ENCODE results near the gene AKR7A2. TPM values are rescaled to one million over a fixed set of nuclear protein-coding genes. Genes with fewer than 3 reads are reported as not detected.
"Not testable (repeated sequence)": the region's sequence is repeated elsewhere in the genome, so short reads cannot be mapped to it uniquely, and the experiment has no call there.

AKR7A2 gene
- total and polyA plus RNA-seq, 2 experiments from 2014 or later, result 157 to 195 TPM

- H3K27ac ChIP-seq, result no peak overlapping the region
- TF ChIP-seq CTCF (IDR thresholded peaks at IDR 0.05; ENCODE audit: low read depth, low read length), result no peak
- no peaks in the 10 kb centered on the region for H3K4me1 ChIP-seq (ENCODE audit: low read depth)
- H3K4me3 ChIP-seq, result no peak overlapping the region
- no peak for DNase-seq (ENCODE audit: low read depth in 1 of 2, low spot score in 1 of 2)
- no peaks in the 10 kb centered on the region for H3K36me3 ChIP-seq
- H3K9me3 ChIP-seq (ENCODE audit: low read depth), result no peaks in the 10 kb centered on the region
- H3K27me3 ChIP-seq, result peaks cover 4% of the 10 kb centered on the region
Measured at GRCh38 chr1:19294638-19295037, 17.3 kb downstream of the AKR7A2 start.

GRCh38 chr1:19289244-19289643 is 22.7 kb downstream of the AKR7A2 start:
- TF ChIP-seq CTCF (IDR thresholded peaks at IDR 0.05; ENCODE audit: low read depth, low read length), result no peak
- DNase-seq (ENCODE audit: low read depth in 1 of 2, low spot score in 1 of 2), result no peak
- Histone ChIP-seq H3K27ac (no peak overlapping the region), H3K27me3 (peaks cover 19% of the 10 kb centered on the region), H3K4me1 (ENCODE audit: low read depth) (no peaks in the 10 kb centered on the region), H3K4me3 (no peak overlapping the region), H3K36me3 (no peaks in the 10 kb centered on the region), H3K9me3 (ENCODE audit: low read depth) (no peaks in the 10 kb centered on the region)

- H3K4me3 ChIP-seq; H3K36me3 ChIP-seq; H3K9me3 ChIP-seq (ENCODE audit: low read depth); H3K4me1 ChIP-seq (ENCODE audit: low read depth); H3K27ac ChIP-seq: not testable (repeated sequence)
- DNase-seq (ENCODE audit: low read depth in 1 of 2, low spot score in 1 of 2), result peak; percentile 34 to 42
- H3K27me3 ChIP-seq, result peaks cover 19% of the 10 kb centered on the region
Measured at GRCh38 chr1:19288324-19289241, 23.4 kb downstream of the AKR7A2 start, which contains the start of gene AKR7A3. TSS of gene AKR7A3 (minus strand) at chr1:19288770. CDS start at chr1:19288709, 61 bp downstream.

GRCh38 chr1:19287436-19288185 is 24.3 kb downstream of the AKR7A2 start:
- DNase-seq (ENCODE audit: low read depth in 1 of 2, low spot score in 1 of 2), result no peak
- H3K27me3 ChIP-seq, result peaks cover 19% of the 10 kb centered on the region
- no peak overlapping the region for H3K4me3 ChIP-seq
- no peaks in the 10 kb centered on the region for H3K36me3 ChIP-seq
- no peak for TF ChIP-seq CTCF (IDR thresholded peaks at IDR 0.05; ENCODE audit: low read depth, low read length)
- no peak overlapping the region for H3K27ac ChIP-seq
- no peaks in the 10 kb centered on the region for H3K9me3 ChIP-seq (ENCODE audit: low read depth)
- no peaks in the 10 kb centered on the region for H3K4me1 ChIP-seq (ENCODE audit: low read depth)

GRCh38 chr1:19285807-19286206 is 26.1 kb downstream of the AKR7A2 start:
- not testable (repeated sequence) for H3K9me3 ChIP-seq (ENCODE audit: low read depth); H3K4me3 ChIP-seq; DNase-seq (ENCODE audit: low read depth in 1 of 2, low spot score in 1 of 2); H3K4me1 ChIP-seq (ENCODE audit: low read depth); H3K27ac ChIP-seq; H3K36me3 ChIP-seq
- H3K27me3 ChIP-seq, result peaks cover 19% of the 10 kb centered on the region

- H3K9me3 ChIP-seq (ENCODE audit: low read depth); H3K4me3 ChIP-seq: not testable (repeated sequence)
Measured at GRCh38 chr1:19285366-19285765, 26.6 kb downstream of the AKR7A2 start.

GRCh38 chr1:19284881-19285280 is 27.1 kb downstream of the AKR7A2 start:
- no peaks in the 10 kb centered on the region for H3K4me1 ChIP-seq (ENCODE audit: low read depth)
- no peak overlapping the region for H3K4me3 ChIP-seq
- no peaks in the 10 kb centered on the region for H3K9me3 ChIP-seq (ENCODE audit: low read depth)
- peaks cover 17% of the 10 kb centered on the region for H3K27me3 ChIP-seq
- no peak overlapping the region for H3K27ac ChIP-seq
- TF ChIP-seq CTCF (IDR thresholded peaks at IDR 0.05; ENCODE audit: low read depth, low read length), result no peak
- DNase-seq (ENCODE audit: low read depth in 1 of 2, low spot score in 1 of 2), result no peak
- H3K36me3 ChIP-seq, result no peaks in the 10 kb centered on the region

More at GRCh38 chr1:19285366-19285765, 26.6 kb downstream of the AKR7A2 start:
- DNase-seq (ENCODE audit: low read depth in 1 of 2, low spot score in 1 of 2); H3K36me3 ChIP-seq; H3K4me1 ChIP-seq (ENCODE audit: low read depth); H3K27ac ChIP-seq: not testable (repeated sequence)
- H3K27me3 ChIP-seq, result peaks cover 19% of the 10 kb centered on the region
